H1 (cell line): Measurements from ENCODE around the gene ACBD6. TPM values are rescaled to one million over a fixed set of nuclear protein-coding genes. Genes with fewer than 3 reads are reported as not detected.

Experiments
- BACH1 ChIP-seq: IDR thresholded peaks from 2 replicates; pipeline ENCODE4 v1.6.1; 2012; ENCODE audit warnings: low read length, improper control_type of control experiment
- NRF1 ChIP-seq: IDR thresholded peaks from 2 replicates; pipeline ENCODE4 v1.6.1; 2011; ENCODE audit warnings: mild to moderate bottlenecking, low read depth, low read length, improper control_type of control experiment
- SIRT6 ChIP-seq: IDR thresholded peaks from one replicate; pipeline ENCODE4 v1.7.1; 2012; ENCODE audit warnings: low read length, inconsistent platforms
- polyA plus RNA-seq, 7 experiments: library from polyadenylated mRNA; depleted of rRNA in 3 of 7; stranded (reverse) in 5 of 7; unstranded in 2 of 7; fragments of >200 nt in 5 of 7; fragments of 200-250 nt in 2 of 7; gene quantifications; 1 replicate in 5 of 7; 2 replicates in 1 of 7; 4 replicates in 1 of 7; pipeline versions ENCODE4 v1.2.1 to v1.2.3, GENCODE V29; 2011 to 2013; ENCODE audit warnings: missing spikeins in 2 of 7, mixed read lengths in 2 of 7
- total RNA-seq: library from RNA; stranded (reverse); fragmentation: NEBNext Ultra II Directional; extraction: Animal tissue kit (Norgen Biotek cat#: 25700); gene quantifications from 2 replicates; pipeline ENCODE4 v1.2.1, GENCODE V29; 2021

The ACBD6 gene
- total and polyA plus RNA-seq, 2 of the 8 experiments (the other 6 are each of a cell fraction or from before 2014, with no cell fraction given) = 52.0 to 67.7 TPM

DNA sequence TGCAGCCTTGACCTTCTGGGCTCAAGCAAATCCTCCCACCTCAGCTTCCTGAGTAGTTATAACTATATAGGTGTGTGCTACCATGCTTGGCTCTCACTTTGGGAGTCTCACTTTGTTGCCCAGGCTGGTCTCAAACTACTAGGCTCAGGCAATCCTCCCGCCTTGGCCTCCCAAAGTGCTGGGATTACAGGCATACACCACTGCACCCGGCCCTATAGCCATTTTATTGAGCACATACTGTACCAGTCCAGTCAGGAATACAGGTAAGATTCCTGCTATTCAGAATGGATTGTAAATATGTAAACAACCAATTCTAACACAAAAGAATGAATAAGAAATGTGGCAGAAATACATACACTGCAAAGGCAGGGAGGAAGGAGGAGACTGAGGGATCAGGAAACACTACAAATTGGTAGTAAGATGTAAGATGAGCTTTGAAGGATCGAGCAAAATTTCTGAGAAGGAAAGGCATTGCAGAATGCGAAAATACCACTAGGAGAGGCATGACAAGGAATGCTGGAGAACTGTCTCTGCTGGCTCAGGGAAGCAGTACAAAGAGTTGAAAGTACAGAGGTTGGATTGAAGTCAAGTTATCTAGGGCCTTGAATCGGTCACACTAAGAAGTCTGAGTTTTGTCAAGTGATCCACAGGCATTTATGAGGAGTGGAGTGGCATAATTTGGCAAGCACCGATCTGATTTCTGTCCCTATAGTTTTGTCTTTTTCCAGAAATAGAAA is 211.9 kb downstream of the ACBD6 start (continued):
- TF ChIP-seq BACH1 = no peak
- no peak for TF ChIP-seq NRF1
- TF ChIP-seq SIRT6 = no peak
